Endothelial cell of umbilical vein (primary cell): ENCODE measurements around the gene LRP6. TPM values are rescaled to one million over a fixed set of nuclear protein-coding genes. Genes with fewer than 3 reads are reported as not detected.
A peak's percentile ranks its signal among the peaks of the same experiment; 100 is the strongest.

ENCODE experiments used
- BruUV-seq: library from RNA; stranded (reverse); fragments of 400-500 nt; replicated peaks from 2 replicates; lab custom pipeline; 2021; lab: Mats Ljungman, UMichigan
- CTCF ChIA-PET: fragments of 300-600, 350-600 bp; sonication (Branson Sonifier 250); formaldehyde crosslinking; loops from one replicate; lab custom pipeline; 2021; ENCODE audit warnings: antibody characterized with exemption, inconsistent platforms; lab: Charles Lee
- POLR2A ChIA-PET: fragments of 300-600, 350-600 bp; sonication (Branson Sonifier 250); formaldehyde crosslinking; loops from one replicate; lab custom pipeline; 2021; ENCODE audit warnings: antibody characterized with exemption, inconsistent platforms; lab: Charles Lee
- DNase-seq: peaks from one replicate; pipeline ENCODE4 v3.0.0-alpha.2; 2011; ENCODE audit warnings: low read depth, low spot score
- FAIRE-seq: peaks from 2 replicates; lab custom pipeline; 2011; peaks lifted over from hg19 to GRCh38; lab: Jason Lieb, UNC
- H2AFZ ChIP-seq: 2 replicates; pipeline ENCODE4 v1.6.0; 2012; ENCODE audit warnings: low read depth, low read length, control low read depth, inconsistent platforms
- H3K27ac ChIP-seq: 2 replicates; pipeline ENCODE4 v1.5.1; 2011; ENCODE audit warnings: low read depth, mild to moderate bottlenecking, control low read depth, low read length, moderate library complexity; ENCODE audit not compliant: insufficient read depth
- H3K27me3 ChIP-seq, 2 experiments: 2 replicates each; pipeline versions ENCODE4 v1.6.0 to v1.6.1; 2011; ENCODE audit warnings: low read length in 2 of 2, mixed read lengths in 1 of 2; ENCODE audit not compliant: control insufficient read depth in 2 of 2, insufficient read depth in 2 of 2
- H3K36me3 ChIP-seq, 2 experiments: 2 replicates in 1 of 2; 3 replicates in 1 of 2; pipeline ENCODE4 v1.5.1; 2011; ENCODE audit warnings: low read length in 2 of 2, mild to moderate bottlenecking in 1 of 2, moderate library complexity in 1 of 2; ENCODE audit not compliant: control insufficient read depth in 2 of 2, insufficient read depth in 2 of 2; ENCODE audit errors: extremely low read depth in 1 of 2
- H3K4me1 ChIP-seq: 3 replicates; pipeline ENCODE4 v1.5.1; 2011; ENCODE audit warnings: mild to moderate bottlenecking, low read length; ENCODE audit not compliant: control insufficient read depth, insufficient read depth; ENCODE audit errors: extremely low read depth
- H3K4me2 ChIP-seq: 2 replicates; pipeline ENCODE4 v1.6.1; 2011; ENCODE audit warnings: low read length, control low read depth, mixed read lengths; ENCODE audit not compliant: insufficient read depth
- H3K4me3 ChIP-seq, 3 experiments: fragments of 200-600 bp in 1 of 3; sonication (generic), shearing (Covaris generic) in 1 of 3; replicated peaks in 1 of 3; 2 replicates each; pipeline ENCODE4 v1.5.1; 2011 to 2016; ENCODE audit warnings: control low read depth in 3 of 3, low read length in 3 of 3, mild to moderate bottlenecking in 2 of 3, inconsistent platforms in 1 of 3, low read depth in 1 of 3, moderate library complexity in 1 of 3; ENCODE audit not compliant: insufficient read depth in 1 of 3
- H3K79me2 ChIP-seq: 2 replicates; pipeline ENCODE4 v1.6.0; 2012; ENCODE audit warnings: low read length, inconsistent platforms; ENCODE audit not compliant: control insufficient read depth, insufficient read depth
- H3K9ac ChIP-seq: replicated peaks from 2 replicates; pipeline ENCODE3; 2011; ENCODE audit warnings: low read length, control low read depth; ENCODE audit not compliant: insufficient read depth; ENCODE audit errors: extremely low read depth
- H3K9me1 ChIP-seq: replicated peaks from 3 replicates; pipeline ENCODE4 v1.6.0; 2011; ENCODE audit warnings: mild to moderate bottlenecking, low read length; ENCODE audit not compliant: control insufficient read depth, insufficient read depth; ENCODE audit errors: extremely low read depth
- H3K9me3 ChIP-seq: replicated peaks from 2 replicates; pipeline ENCODE4 v1.5.1; 2012; ENCODE audit warnings: low read length, inconsistent platforms; ENCODE audit not compliant: control insufficient read depth, insufficient read depth
- H4K20me1 ChIP-seq: replicated peaks from 2 replicates; pipeline ENCODE3; 2011; ENCODE audit warnings: mild to moderate bottlenecking, low read length; ENCODE audit not compliant: control insufficient read depth, insufficient read depth; ENCODE audit errors: extremely low read depth
- CTCF ChIP-seq, 2 donors: IDR thresholded peaks; 1 replicate in 1 of 2; 2 replicates in 1 of 2; pipeline ENCODE4 v1.5.1; 2011; ENCODE audit warnings: low read length in 2 of 2, mild to moderate bottlenecking in 2 of 2, moderate library complexity in 2 of 2, control low read depth in 1 of 2, inconsistent platforms in 1 of 2, low read depth in 1 of 2; ENCODE audit not compliant: insufficient read depth in 1 of 2; ENCODE audit errors: extremely low read depth in 1 of 2
- EZH2 ChIP-seq: IDR thresholded peaks from 2 replicates; pipeline ENCODE4 v1.6.1; 2012; ENCODE audit warnings: borderline replicate concordance, low read depth, mild to moderate bottlenecking, moderate library complexity, low read length, inconsistent platforms; ENCODE audit not compliant: severe bottlenecking
- FOS ChIP-seq: IDR thresholded peaks from 2 replicates; pipeline ENCODE4 v1.6.1; 2011; ENCODE audit warnings: mild to moderate bottlenecking, low read length, moderate library complexity, borderline replicate concordance; ENCODE audit not compliant: insufficient read depth
- GATA2 ChIP-seq: IDR thresholded peaks from 2 replicates; pipeline ENCODE4 v1.7.0; 2011; ENCODE audit warnings: low read depth, mild to moderate bottlenecking, moderate library complexity, mixed read lengths, low read length; ENCODE audit not compliant: insufficient read length, insufficient read depth
- JUN ChIP-seq: IDR thresholded peaks from 2 replicates; pipeline ENCODE4 v1.6.1; 2011; ENCODE audit warnings: borderline replicate concordance, low read depth; ENCODE audit not compliant: insufficient read length, insufficient read depth
- MYC ChIP-seq: IDR thresholded peaks from one replicate; pipeline ENCODE4 v1.6.1; 2011; ENCODE audit warnings: mild to moderate bottlenecking, low read depth, low read length
- POLR2A ChIP-seq: IDR thresholded peaks from 2 replicates; pipeline ENCODE4 v1.6.1; 2012; ENCODE audit warnings: low read depth, mild to moderate bottlenecking, control low read depth, low read length
- POLR2AphosphoS5 ChIP-seq: IDR thresholded peaks from 2 replicates; pipeline ENCODE4 v1.6.1; 2012; ENCODE audit warnings: low read depth, mild to moderate bottlenecking, control low read depth, low read length, moderate library complexity; ENCODE audit not compliant: insufficient read depth
- dilution Hi-C: fragments of 300-500 bp; cut with MboI; formaldehyde crosslinking; loops from one replicate; pipeline ENCODE4 v1.15.0; 2019; ENCODE audit warnings: low sequenced_read_pairs; ENCODE audit not compliant: extremely low pct_ligation_motif_present
- intact Hi-C: fragments of 100-400 bp; cut with micrococcal nuclease; formaldehyde crosslinking; loops from one replicate; pipeline ENCODE4 v1.10.0; 2022
- polyA plus RNA-seq, 4 experiments: library from polyadenylated mRNA; depleted of rRNA in 3 of 4; stranded (reverse) in 3 of 4; unstranded in 1 of 4; fragments of >200 nt; gene quantifications; 2 replicates each; pipeline versions ENCODE4 v1.2.1 to v1.2.3, GENCODE V29; 2011 to 2012; ENCODE audit warnings: missing spikeins in 1 of 4
- total RNA-seq: library from RNA; stranded (reverse); gene quantifications from 2 replicates; pipeline ENCODE4 v1.2.3, GENCODE V29; 2021
- TF ChIP-seq, protein P1 (sequence below): IDR thresholded peaks from 2 replicates; pipeline ENCODE4 v1.6.1; 2011; ENCODE audit not compliant: insufficient read depth, insufficient read length

The LRP6 gene
- total and polyA plus RNA-seq, 2 donors (not counting 3 experiments of a cell fraction or from before 2014, with no cell fraction given): 28.5 to 41.7 TPM

DNA sequence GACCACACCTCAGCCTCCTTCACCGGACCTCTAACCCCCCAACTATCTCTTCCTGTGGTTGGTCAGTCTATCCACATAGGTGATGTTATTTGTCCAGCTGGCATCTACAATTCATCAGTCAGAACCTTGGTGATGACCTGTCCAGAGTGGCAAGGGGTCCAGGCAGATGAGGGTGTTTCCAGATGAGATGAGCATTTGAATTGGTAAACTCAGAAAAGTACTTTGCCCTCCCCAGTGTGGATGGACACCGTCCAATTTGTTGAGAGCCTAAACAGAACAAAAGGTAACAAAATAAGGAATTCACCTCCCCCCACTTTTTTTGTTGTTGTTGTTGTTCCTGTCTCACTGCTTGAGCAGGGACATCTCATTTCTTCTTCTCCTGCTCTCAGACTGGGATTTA lies 34.3 kb upstream of the LRP6 start:
- no peaks in the 10 kb centered on the region for H3K9me1 ChIP-seq
- DNase-seq (no peak), FAIRE-seq (peak; percentile 31)
- H3K4me1 ChIP-seq: no peaks in the 10 kb centered on the region
- no peaks in the 10 kb centered on the region for H3K36me3 ChIP-seq
- no peak overlapping the region for H3K9ac ChIP-seq
- POLR2A ChIA-PET: no interaction called here
- dilution Hi-C loops (no loop called here), intact Hi-C loops (no loop called here)
- no peak overlapping the region for H3K4me3 ChIP-seq
- TF ChIP-seq, protein P1, sequence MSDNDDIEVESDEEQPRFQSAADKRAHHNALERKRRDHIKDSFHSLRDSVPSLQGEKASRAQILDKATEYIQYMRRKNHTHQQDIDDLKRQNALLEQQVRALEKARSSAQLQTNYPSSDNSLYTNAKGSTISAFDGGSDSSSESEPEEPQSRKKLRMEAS: no peak
- no peak for TF ChIP-seq GATA2
- TF ChIP-seq POLR2AphosphoS5: no peak
- no peak for TF ChIP-seq EZH2
- no peak for TF ChIP-seq MYC
- TF ChIP-seq FOS: no peak
- no peak for TF ChIP-seq POLR2A
- no peak for TF ChIP-seq CTCF (IDR thresholded peaks at IDR 0.05; ENCODE audit: extremely low read depth in 1 of 2, insufficient read depth in 1 of 2, low read depth in 1 of 2, low read length in 2 of 2)
- no peak for TF ChIP-seq JUN
- H3K9me3 ChIP-seq: no peaks in the 10 kb centered on the region
- H3K27me3 ChIP-seq: no peaks in the 10 kb centered on the region
- H3K4me2 ChIP-seq: no peak overlapping the region
- no TSS peak for BruUV-seq
- H3K79me2 ChIP-seq: no peaks in the 10 kb centered on the region
- H4K20me1 ChIP-seq: no peaks in the 10 kb centered on the region
- no peak overlapping the region for H2AFZ ChIP-seq
- CTCF ChIA-PET: no interaction called here
- H3K27ac ChIP-seq: no peak overlapping the region
